ENCODE results near the gene SNX8.
"Not testable (repeated sequence)": the region's sequence is repeated elsewhere in the genome, so short reads cannot be mapped to it uniquely, and the experiment has no call there.

SNX8 gene, protein sequence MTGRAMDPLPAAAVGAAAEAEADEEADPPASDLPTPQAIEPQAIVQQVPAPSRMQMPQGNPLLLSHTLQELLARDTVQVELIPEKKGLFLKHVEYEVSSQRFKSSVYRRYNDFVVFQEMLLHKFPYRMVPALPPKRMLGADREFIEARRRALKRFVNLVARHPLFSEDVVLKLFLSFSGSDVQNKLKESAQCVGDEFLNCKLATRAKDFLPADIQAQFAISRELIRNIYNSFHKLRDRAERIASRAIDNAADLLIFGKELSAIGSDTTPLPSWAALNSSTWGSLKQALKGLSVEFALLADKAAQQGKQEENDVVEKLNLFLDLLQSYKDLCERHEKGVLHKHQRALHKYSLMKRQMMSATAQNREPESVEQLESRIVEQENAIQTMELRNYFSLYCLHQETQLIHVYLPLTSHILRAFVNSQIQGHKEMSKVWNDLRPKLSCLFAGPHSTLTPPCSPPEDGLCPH

GRCh38 chr7:2314209-2314955 is at the start of gene SNX8:
Gene SNX8, minus strand, starts transcription at chr7:2314441. Its CDS starts 20 bp downstream, at chr7:2314421.
- peak; percentile 65 for DNase-seq

DNA sequence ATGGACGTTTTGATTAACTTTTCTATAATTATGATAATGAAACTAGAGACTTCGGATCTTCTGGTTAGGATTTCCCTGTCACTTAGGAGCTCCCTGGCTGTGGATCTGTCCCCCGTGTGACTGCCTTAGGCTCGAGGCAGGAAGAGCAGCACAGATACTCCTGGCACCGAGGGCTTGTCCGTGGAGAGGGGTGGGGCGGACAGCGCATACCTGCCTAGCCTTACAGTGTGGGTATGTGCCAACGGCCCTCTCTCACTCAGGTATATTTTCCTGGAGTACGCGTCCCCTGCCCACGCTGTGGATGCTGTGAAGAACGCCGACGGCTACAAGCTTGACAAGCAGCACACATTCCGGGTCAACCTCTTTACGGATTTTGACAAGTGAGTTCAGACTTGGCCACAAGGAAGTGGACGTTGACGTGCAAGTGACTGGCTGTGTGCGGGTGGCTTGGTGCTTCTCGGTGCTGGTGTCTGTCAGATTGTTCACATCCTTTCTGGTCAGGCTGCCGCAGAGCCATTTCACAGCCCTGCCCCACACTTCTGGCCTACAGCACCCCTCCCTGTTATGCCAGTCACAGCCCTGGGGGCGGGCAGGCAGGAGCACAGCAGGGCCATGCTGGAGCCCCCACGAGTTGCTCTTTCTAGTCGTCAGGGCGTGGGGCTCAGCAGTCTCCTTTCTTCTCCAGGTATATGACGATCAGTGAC is 48.3 kb upstream of the SNX8 start:
- no peak for DNase-seq

DNA sequence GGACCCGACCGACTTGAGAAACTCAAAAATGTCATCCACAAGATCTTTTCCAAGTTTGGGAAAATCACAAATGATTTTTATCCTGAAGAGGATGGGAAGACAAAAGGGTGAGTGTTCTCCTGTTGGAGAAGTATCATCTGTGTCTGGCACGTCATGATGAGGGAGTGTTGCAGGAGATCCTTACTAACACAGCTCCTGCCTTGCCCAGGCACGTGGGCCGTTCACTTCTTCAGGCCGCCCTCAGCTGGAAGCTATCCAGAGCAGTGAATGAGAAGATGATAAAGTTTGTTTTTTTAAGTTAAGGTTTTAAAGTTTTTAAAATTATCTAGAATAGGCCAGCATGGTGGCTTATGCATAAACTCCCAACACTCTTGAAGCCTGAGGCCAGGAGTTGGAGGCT is 46.6 kb upstream of the SNX8 start:
- no peak for DNase-seq

GRCh38 chr7:2359610-2360009 is 45.4 kb upstream of the SNX8 start:
- no peak for DNase-seq

DNA sequence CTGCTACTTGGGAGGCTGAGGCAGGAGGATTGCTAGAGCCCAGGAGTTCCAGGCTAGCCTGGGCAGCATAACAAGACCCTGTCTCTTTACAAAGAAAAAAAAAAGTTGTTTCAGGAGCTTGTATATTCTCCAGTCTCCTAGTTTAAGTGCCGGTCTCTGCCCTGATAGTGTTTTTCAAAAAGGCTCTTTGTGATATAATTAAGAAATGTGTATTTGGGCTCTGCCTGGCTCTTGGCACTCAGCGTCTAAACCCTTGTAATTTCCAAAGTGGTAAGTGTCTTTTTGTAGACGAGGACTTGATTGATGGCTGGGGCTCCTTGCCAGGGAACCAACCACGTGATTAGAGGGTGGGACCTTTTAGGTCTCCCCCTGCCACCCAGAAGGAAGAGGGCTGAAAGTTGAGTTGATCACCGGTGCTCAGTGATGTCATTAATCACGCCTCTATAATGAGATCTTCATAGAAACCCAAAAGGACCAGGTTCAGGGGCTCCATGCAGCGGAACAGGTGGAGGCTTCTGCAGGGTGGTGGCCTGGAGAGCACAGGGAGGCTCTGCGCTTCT is 44.8 kb upstream of the SNX8 start:
- no peak for DNase-seq

- DNase-seq: no peak
Observed at GRCh38 chr7:2357571-2357970, 43.3 kb upstream of the SNX8 start.

- no peak for DNase-seq
Observed at GRCh38 chr7:2357165-2357564, 42.9 kb upstream of the SNX8 start.

- DNase-seq: no peak
Observed at GRCh38 chr7:2355705-2356008, 41.4 kb upstream of the SNX8 start.

DNA sequence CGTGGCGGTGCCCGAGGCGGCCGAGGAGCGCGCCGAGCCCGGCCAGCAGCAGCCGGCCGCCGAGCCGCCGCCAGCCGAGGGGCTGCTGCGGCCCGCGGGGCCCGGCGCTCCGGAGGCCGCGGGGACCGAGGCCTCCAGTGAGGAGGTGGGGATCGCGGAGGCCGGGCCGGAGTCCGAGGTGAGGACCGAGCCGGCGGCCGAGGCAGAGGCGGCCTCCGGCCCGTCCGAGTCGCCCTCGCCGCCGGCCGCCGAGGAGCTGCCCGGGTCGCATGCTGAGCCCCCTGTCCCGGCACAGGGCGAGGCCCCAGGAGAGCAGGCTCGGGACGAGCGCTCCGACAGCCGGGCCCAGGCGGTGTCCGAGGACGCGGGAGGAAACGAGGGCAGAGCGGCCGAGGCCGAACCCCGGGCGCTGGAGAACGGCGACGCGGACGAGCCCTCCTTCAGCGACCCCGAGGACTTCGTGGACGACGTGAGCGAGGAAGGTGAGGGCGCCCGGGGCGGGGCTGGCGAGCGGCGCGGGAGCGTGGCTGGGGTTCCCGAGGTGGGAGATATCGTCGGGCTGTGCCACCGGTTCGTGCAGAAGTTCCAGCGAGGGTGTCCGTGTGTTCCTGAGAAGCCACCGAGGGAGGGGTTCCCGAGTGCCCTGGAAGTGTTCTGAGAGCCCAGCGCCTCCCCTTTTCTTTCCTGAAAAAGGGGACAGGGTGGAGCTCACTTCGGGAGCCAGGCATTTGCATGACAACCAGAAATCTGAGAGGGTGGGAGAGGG is 40.9 kb upstream of the SNX8 start:
- DNase-seq: no peak

GRCh38 chr7:2354186-2354938 is 40.1 kb upstream of the SNX8 start, which contains the start of gene EIF3B:
Gene EIF3B, plus strand, starts transcription at chr7:2354827. Its CDS starts 95 bp downstream, at chr7:2354922.
- peak; percentile 85 for DNase-seq

DNA sequence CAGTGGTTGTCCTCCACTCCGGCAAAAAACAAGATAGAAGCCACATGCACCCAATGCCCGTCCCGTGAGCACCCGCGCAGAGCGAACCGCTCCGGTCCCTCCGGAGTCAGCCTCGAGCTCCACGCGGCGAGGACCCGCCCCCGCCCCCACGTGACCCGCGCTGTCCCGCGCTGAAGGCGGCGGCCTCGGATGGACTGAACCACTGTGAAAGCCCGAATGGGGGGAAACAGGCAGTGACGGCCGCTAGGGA is 39.6 kb upstream of the SNX8 start:
- DNase-seq: peak; percentile 83

GRCh38 chr7:2353113-2353935 is 39.1 kb upstream of the SNX8 start:
- DNase-seq: no peak

GRCh38 chr7:2350861-2351260 is 36.6 kb upstream of the SNX8 start:
- DNase-seq: no peak

GRCh38 chr7:2350055-2350454 is 35.8 kb upstream of the SNX8 start:
- no peak for DNase-seq

DNA sequence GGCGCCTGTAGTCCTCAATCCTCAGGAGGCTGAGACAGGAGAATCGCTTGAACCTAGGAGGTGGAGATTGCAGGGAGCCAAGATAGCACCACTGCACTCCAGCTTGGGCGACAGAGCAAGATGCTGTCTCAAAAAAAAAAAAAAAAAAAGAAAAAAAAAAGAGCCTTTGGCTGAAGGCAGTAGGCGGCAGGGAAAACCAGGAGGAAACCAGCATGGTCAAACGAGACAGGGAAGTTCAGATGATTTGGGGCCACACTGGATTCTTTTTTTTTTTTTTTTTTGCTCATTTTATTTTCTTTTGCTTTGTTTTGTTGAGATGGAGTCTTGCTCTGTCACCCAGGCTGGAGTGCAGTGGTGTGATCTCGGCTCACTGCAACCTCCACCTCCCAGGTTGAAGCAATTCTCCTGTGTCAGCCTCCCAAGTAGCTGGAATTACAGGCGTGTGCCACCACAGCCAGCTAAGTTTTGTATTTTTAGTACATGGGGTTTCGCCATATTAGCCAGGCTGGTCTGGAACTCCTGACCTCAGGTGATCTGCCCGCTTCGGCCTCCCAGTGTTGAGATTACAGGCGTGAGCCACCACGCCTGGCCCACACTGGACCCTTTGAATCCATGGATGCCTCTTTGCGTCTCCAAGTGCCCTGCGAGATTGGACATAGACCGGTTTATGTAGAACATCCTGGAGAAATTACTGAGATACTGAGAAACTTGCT is 33.3 kb upstream of the SNX8 start:
- not testable (repeated sequence) for DNase-seq

- DNase-seq: no peak
Observed at GRCh38 chr7:2336626-2337299, 22.5 kb upstream of the SNX8 start.

DNA sequence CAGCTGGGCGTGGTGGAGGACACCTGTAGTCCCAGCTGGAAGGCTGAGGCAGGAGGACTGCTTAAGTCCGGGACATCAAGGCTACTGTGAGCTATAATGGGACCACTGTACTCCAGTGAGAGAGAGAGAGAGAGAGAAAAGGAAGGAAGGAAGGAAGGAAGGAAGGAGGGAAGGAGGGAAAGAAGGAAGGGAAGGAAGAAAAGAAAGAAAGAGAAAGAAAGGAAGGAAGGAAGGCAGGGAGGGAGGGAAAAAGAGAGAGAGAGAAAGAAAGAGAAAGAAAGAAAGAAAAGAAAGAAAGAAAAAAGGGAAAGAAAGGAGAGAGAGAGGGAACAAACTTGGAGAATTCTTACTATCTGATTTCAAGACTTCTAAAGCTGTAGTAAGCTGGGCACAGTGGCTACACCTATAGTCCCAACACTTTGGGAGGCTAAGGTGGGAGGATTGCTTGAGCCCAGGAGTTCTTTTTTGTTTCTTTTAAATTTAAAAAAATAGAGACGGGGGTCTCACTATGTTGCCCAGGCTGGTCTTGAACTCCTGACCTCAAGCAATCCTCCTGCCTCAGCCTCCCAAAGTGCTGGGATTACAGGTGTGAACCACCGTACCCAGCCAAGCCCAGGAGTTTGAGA is 18.5 kb upstream of the SNX8 start:
- DNase-seq: not testable (repeated sequence)

- DNase-seq: no peak
Observed at GRCh38 chr7:2331707-2332106, 17.5 kb upstream of the SNX8 start.

DNA sequence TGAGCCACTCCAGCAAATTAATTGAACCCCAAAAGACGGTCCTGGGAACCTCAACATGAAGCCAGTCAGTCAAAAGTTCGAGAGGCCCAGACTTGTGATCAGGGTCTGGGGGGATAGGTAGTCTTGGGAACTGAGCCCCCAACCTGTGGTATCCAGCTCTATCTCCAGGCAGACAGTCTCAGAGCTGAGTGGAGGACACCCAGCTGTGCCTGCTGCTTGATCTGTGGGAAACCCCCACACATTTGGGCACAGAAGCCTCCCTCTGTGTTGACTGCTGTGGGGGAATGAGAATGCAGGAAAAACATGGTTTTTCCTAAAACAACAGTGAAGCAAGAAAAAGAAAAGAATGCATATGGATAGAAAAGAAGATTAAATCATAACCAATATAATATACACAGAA is 16.3 kb upstream of the SNX8 start:
- DNase-seq: no peak

Measured in NCI-H446 treated with DMSO at 0.1 percent for 48 hours (cell line).